GM21528 (cell line): ENCODE measurements around the gene SIDT1.
A peak's percentile ranks its signal among the peaks of the same experiment; 100 is the strongest.

Source experiments
- ATAC-seq: cut with Tn5 transposase; IDR thresholded peaks from one replicate; pipeline ENCODE4 v1.9.1; 2021; ENCODE audit warnings: mild to moderate bottlenecking, moderate library complexity; ENCODE audit not compliant: unreplicated experiment, low FRiP score

Gene SIDT1

DNA sequence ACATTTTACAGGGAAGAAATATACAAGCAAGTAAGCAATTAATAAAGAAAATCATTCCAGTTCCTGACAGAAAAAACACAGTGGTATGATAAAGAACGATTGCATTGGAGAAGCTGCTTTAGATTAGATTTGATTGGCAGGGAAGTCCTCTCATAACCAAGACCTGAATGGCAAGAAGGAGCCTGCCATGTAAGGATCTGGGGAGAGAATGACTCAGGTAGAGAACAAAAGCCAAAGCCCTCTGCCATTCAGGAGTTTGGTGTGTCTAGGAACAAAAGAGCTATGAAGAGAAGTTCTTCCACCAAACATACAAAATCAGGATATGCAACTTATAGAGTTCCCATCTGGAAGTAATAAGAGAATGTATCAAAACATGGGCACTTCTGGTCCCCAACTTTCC, 57.6 kb downstream of the SIDT1 start:
- ATAC-seq = no peak

DNA sequence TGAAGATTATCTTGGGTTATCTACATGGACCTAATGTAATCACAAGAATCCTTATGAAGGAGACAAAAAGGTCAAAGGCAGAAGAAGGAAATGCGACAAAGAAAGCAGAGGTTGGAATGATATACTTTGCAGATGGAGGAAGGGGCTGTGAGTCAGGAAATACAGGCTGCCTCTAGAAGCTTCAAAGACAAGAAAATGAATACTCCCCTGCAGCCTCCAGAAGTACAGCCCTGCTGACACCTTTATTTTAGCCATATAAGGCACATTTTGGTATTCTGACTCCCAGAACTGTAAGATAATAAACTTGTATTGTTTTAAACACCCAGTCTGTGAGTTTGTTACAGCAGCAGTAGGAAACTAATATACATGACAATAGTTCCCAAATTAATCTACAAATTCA, 58.6 kb downstream of the SIDT1 start:
- no peak for ATAC-seq

DNA sequence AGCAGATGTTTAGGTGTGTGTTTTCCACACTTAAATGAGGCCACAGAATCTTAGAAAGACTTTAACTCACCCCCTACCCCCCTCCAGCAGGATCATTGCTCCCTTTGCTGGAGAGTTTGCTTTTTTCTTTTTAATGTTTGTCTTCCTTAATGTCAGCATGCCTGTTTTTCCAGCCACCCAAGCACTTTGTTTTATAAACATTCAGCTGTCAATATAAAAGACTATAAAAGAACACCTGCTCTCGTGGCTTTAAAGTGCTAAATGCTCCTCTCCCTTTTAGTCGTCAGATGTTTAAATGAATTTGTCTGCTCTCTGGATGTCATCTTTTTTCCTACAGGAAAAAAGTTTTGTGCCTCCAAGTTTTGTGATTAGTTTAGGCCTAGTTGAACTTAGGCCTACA, 61.7 kb downstream of the SIDT1 start:
- no peak for ATAC-seq

DNA sequence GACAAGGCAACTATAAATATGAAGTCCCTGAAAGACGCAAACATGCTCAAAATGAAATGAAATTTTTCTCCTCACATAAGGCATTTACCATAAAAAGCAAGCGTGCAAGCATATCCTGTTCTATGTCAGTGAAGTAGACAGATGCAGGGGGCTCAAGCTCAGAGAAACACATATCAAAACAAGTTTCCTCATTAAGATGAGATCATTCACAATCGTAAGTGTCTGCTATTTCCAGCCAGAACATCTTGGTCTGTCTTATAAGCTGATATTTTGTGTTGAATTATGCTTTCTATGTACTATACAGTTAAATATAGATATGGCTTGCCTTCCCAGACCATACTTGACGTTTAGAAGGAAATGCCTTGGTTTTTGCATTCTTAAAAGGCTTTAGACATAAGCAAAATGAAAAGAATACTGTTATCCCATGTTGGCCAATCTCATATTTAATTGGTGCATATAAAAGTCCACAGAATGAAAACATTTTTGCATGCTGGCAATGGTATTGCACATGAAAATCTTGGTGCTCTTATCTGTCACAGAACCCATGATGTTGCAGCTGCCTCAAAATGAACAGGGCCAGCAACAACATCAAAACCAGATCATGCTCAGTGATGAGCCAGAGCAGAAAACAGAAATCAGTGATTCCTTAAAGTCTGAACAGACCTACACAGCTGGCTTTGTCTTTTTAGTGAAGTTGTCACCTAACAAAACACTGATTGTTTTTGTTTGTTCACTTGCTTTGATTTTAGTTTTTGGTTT, 65.4 kb downstream of the SIDT1 start:
- no peak for ATAC-seq

DNA sequence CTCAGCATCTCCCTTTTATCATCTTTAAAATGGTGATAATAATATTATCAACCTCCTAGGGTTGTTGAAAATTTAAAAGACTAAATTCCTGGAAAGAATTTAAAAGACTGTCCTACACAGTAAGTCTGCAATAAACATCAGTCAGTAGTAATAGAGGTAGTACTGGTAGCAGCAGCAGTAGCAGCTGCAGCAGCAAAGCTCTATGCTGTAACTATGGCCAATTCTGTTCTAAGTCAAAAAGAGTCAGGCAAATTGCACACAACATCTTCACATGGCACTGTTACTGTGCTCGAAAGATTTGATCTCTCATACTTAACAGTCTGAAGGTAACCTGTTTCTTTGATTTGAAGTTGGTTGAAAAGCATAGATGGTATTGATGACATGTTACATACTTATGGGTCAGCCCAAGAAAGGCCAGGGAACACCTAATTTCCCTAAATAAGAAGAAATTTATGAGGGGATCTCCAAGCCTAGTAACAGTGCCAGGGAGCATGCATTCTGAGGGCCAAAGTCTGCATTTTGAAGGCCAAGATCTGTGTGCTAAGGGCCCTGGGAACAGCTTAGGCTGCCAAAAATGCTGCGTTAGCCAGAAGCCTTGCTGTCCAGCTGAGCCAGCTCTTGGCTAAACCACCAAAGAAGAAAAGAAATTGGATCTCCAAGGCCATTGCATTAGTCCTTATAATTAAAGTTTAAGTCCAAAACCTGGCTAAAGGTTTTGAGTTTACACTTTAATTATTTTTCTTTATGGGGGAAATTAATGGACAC, 68.2 kb downstream of the SIDT1 start:
- no peak for ATAC-seq

DNA sequence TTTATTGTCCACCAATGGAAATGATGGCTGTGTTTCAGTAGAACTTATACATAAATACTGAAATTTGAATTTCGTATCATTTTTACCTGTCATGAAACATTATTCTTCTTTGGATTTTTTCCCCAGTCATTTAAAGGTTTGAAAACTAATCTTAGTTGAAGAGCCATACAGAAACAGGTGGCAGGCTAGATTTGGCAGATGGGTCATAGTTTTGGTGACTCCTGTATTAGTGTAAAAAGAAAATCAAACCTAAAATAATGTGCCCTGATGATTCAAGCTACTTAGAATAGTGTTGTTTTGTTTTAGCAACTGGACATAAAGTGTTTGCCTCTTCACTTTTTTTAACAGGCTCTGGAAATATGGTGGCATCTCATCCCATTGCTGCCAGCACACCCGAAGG, 68.9 kb downstream of the SIDT1 start:
- no peak for ATAC-seq

DNA sequence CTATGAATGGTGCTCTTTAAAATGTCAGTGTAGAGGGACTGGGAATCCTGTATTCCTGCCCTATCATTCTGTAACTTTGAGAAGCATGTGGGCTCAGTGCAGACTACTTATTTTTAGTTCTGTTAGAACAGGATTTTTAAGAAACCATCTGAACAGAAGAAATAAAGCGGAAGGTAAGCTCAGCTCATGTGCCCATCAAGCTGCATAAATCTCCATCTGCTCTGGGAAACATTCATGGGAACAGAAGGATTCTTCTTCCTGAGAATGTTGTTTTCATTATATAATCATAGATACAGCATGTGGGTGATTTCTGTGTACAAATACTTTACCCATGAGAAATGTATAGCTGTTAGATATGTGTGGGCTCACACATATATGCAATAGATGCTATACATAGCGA, 69.9 kb downstream of the SIDT1 start:
- no peak for ATAC-seq

- no peak for ATAC-seq
Measured at GRCh38 chr3:113602836-113603235, 70.5 kb downstream of the SIDT1 start.

DNA sequence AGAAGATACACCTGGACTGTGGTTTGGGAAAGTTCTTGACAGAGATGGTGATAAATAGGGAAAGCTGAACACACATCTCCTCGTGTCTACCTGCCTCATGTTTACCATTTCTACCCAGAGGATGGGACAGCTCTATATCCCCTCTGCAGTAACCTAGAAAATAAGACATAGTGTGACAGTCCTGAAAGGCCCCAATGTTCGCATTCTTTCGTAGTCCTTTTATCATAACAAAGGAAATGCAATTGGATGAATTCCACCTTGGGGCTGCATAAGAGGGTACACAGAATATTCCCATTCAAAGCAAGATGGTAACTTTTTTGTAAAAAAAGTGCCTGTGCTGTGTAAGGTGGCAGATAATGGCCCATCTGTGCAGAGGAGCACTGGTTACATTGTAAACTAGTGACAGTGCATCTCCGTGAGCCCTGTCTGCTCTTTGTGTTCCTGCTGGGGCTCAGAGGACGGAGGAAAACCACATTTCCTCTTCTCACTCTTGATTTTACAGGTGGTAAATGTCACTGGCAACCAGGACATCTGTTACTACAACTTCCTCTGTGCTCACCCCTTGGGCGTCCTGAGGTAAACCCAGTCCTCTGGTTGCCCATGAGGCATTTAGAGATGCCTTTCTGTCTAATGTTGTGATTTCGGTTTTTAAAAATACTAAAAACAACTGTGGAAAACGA, 74.3 kb downstream of the SIDT1 start:
- peak; percentile 99 for ATAC-seq

DNA sequence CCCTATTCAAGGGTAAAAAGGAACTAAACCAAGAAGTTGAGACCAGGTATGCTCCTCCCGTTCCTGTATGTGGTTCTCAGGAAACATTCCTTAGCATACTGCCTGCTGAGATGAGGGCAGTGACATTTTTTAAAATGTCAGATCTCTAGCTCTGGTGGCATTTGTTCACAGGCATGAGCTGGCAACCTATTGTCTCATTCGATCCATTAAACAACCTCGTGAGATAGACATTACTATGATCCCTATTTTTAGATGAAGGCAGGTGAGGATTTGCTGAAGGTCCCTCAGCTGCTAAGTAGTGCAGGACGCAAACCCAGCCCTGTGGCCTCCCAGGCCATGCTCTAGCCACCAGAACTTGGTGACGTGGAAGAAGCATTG, 74.9 kb downstream of the SIDT1 start:
- ATAC-seq = peak; percentile 20

GRCh38 chr3:113614402-113614801, 82.0 kb downstream of the SIDT1 start:
- no peak for ATAC-seq

DNA sequence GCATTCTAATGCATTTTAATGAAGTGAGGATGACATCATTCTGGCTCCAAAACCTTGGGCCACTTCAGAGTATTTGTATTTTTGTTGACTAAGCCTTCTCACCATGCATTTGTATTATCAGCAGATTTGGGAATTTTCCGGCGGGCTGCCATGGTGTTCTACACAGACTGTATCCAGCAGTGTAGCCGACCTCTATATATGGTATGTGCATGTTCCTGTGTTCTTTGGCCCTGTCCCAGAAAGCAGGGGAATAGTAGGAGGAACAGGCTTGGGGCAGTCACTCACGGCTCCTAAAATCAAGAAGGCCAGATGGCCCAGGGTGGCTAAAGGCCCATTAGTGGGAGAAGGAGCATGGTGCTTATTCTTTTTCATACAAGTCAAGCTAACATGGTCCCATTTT, 83.6 kb downstream of the SIDT1 start:
- no peak for ATAC-seq

- ATAC-seq = no peak
Measured at GRCh38 chr3:113617726-113618125, 85.4 kb downstream of the SIDT1 start.

DNA sequence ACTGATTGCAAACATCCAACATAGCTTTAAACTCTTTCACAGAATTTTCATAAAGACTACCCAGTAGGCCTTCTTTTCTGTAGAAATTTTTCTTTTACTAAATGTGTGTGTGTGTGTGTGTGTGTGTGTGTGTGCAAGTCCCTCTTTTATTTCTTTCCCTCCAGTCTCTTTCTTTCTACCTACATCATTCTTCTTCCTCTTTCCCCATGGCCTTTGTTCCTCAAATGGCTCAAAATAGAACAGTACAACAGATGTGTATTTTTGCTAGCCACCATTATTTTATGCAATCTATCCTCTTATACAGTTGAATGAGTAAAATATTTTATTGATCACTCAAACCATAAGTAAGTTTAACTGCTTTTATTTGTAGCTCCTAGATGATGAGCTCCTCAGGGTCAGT, 87.7 kb downstream of the SIDT1 start:
- ATAC-seq = no peak

DNA sequence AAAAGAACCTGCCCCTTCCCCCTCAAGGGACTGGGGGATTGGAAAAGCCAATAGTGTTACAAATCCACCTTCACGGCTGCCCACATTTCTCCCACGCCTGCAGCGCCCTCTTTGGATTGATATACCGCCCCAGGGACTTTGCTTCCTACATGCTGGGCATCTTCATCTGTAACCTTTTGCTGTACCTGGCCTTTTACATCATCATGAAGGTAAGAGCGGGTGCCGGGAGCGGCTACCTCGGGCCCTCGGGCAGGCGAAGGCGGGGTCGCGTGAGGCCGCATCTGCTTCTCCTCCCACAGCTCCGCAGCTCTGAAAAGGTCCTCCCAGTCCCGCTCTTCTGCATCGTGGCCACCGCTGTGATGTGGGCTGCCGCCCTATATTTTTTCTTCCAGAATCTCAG, 91.0 kb downstream of the SIDT1 start:
- ATAC-seq = no peak

GRCh38 chr3:113623811-113624210, 91.5 kb downstream of the SIDT1 start:
- no peak for ATAC-seq

DNA sequence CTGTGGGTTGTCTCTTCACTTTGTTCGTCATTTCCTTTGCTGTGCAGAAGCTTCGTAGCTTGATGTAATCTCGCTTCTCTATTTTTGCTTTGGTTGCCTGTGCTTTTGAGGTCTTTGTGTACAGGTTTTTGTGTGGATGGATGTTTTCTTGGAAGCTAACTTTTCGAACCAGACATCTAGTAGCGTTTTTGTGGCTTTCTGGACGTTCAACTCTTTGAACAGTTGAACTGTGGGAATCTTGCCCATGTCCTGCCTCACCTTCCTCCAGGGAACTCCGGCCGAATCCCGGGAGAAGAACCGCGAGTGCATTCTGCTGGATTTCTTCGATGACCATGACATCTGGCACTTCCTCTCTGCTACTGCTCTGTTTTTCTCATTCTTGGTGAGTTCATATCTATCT, 93.5 kb downstream of the SIDT1 start:
- no peak for ATAC-seq

DNA sequence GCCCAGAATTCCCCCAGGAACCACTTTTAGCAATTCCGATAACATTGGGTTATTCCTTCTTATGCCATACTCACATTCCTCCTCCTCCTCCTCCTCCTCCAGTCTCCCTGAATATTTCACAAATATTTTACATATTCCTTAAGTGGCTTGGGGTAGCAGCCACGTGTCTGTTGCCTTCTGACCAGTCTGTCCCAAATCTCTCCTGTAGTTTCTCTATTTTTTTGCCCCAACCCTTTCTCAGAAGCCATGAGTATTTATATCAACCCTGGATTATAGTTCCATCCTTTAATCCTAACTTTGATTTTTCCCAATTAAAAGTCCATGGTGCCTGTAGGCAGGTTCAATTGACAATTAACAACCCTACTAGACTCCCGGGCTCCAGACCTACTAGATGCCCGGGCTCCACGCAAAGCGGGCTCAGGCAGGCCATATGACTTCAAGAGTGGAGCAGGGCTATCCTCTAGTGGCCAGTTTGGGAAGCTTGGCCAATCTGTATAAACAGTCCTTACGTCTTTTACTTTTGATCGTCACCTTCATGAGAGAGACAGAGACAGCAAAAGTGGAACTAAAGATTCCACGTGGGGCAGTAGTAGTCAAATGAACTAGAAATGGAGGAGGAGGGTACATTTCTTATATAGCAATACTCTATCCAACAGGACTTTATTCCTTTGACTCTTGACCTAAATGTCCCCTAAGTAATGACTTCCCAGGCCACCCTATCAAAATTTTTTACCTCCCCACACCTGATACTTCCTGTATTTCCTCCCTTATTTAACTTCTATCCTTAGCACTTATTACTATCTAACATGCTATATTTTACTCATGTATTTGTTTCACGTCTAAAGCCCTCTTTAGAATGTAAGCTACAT, 94.4 kb downstream of the SIDT1 start:
- ATAC-seq = no peak

- no peak for ATAC-seq
Measured at GRCh38 chr3:113628316-113628715, 96.0 kb downstream of the SIDT1 start.

DNA sequence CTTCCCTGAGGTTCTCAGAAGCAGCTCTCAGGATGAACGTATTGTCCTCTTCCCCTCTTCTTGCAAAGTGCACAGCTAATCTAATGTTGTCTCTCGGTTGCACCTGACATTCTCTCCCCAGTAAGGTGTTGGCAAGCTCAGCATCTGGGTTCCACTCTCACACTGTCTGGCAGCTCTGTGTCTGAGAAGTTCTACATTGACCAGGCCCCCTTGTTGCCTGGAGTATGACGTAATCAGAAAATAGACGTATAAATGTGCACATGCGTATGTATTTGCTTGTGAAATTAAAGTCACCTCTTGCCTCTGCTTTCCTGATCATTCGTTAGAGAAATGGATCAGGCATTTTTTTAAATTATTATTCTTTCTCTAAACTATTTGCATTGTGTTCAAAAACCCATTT, 96.4 kb downstream of the SIDT1 start:
- ATAC-seq = no peak
